ENCODE results near the gene VPS72.
"Not testable (repeated sequence)": the region's sequence is repeated elsewhere in the genome, so short reads cannot be mapped to it uniquely, and the experiment has no call there.

The VPS72 gene, protein sequence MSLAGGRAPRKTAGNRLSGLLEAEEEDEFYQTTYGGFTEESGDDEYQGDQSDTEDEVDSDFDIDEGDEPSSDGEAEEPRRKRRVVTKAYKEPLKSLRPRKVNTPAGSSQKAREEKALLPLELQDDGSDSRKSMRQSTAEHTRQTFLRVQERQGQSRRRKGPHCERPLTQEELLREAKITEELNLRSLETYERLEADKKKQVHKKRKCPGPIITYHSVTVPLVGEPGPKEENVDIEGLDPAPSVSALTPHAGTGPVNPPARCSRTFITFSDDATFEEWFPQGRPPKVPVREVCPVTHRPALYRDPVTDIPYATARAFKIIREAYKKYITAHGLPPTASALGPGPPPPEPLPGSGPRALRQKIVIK

DNA sequence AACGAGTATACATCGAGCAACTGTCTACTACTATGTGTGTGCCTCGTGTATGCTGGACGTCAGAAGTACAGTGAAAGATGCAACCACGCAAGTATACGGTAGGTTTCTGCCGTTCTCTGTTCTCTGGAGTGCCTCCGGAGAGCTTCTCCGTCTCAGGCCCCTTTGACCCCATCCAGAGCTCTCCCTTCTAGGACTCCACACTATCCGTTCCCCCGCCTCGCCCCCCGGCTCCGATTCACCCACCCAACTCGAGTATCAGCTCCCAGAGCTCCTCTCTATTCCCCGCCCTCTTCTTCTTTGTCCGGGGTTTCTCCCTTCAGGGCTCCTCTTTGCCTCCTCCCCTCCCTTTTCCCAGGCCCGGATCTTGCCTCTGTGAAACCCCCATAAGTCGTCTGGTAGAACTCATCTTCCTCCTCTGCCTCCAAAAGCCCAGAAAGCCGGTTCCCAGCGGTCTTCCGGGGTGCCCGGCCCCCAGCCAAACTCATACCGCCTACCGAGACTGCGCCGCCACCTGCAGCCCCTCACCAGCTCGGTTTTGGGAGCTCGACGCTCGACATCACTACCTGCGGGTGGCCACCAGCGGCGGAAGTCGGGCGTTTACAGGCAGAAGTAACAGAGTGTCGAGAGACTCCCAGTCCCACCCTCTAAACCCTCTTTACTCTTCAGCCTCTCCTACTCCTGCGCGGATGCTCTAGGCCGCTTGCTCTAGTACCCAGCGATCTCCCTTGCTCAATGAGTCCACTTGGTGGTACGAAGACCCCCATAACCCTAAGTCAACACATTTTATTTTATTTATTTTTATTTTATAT lies at the start of gene VPS72:
VPS72 (minus strand) TSS at position 561 of the 809 bp plus-strand sequence; CDS start at position 485, 76 bp downstream.
- DNase-seq (ENCODE audit: low read depth) = peak; percentile 76

DNA sequence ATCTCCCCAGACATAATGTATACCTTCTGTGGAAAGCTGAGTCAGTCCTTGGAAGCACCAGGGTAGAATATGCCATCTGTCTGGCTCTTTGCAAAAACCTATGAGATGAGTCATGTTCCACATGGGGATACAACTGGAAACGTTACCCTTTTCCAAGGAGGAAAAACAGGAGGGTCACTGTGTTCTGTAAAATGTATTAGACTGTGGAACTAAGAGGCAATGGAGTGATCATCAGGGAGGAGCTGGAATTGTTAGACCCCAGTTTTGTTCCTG lies 48.4 kb upstream of the VPS72 start:
- DNase-seq (ENCODE audit: low read depth) = no peak

DNA sequence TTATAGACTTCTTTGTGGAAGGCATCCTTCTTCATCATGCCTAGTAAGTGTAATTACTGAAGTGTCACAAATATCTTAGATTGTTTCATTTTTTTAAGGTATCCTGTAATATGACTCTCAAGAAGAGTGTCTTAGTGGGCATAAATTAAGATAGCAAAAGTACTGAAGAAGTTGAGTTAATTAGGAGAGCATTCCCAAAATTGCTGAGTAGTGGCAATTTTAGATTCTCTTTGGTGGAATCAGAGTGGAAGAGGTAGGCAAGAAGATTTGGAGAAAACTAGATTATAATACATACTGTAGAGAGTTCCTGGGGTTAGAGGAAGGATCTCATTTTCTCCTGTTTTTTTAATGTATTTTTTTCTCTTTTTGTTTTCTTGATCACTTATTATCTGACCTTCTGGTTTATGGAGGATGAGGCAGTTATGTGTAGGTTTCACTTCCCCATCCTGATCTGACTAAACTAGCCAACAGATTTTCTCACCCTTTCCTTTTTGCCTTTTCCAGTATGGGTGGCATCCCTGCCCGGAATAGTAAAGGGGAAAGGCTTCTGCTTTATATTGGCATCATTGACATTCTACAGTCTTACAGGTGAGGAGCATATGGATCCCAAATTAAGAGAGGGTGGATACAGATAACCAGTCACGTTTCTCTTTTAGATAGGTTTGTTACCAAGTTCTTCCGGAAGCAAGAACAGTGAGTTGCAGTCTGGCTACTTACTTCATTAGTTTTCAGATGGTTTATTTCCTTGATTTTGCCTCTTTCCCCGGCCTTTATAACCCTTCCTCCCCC lies 47.9 kb upstream of the VPS72 start:
- DNase-seq (ENCODE audit: low read depth) = no peak

DNA sequence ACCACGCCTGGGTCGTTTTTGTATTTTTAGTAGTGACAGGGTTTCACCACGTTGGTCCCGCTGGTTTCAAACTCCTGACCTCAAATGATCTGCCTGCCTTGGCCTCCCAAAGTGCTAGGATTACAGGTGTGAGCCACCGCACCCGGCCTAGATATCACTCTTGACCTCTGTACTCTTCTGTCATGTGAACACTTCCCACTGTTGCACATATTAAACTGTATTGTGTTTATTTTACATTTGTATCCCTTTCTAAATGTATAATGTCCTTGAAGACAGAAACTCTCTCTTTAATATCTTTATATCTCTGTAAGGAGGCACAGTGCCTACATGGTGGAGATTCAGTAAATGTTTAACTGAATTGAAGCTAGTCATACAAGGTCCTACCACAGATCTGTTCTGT lies 45.2 kb upstream of the VPS72 start:
- DNase-seq (ENCODE audit: low read depth) = no peak

DNA sequence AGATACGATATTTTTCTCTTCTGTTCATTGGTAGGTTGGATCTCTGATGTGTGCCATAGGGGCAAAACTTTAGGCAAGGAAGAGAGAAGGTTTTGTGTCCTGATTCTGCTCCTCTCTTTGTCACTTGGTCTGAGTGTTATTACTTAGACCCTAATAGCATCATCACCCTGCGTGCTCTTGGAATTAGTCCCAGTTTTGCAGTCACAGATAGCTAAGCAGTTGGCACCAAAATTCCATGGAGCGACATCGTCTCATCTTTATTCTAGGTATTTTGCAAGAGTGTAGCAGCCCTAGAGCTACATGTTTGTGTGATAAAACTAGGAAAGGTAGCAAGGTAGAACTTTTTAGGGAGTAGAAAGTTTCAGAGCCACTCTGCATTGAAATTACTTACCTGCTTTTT lies 32.1 kb upstream of the VPS72 start:
- no peak for DNase-seq (ENCODE audit: low read depth)

DNA sequence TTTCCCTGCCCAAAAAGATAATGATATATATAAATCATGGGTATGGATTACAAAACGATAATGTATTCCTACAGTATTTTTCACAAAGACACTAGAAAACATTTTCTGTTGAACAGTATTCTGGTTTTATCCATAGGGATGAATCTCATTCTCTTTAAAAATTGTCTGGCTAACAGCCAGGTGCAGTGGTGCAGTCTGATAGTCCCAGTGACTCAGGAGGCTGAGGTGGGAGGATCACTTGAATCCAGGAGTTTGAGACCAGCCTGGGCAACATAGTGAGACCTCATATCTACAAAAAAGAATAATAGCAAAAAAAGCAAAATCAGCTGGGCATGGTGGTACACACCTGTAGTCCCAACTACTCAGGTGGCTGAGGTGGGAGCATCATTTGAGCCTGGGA lies 31.6 kb upstream of the VPS72 start:
- DNase-seq (ENCODE audit: low read depth) = no peak

DNA sequence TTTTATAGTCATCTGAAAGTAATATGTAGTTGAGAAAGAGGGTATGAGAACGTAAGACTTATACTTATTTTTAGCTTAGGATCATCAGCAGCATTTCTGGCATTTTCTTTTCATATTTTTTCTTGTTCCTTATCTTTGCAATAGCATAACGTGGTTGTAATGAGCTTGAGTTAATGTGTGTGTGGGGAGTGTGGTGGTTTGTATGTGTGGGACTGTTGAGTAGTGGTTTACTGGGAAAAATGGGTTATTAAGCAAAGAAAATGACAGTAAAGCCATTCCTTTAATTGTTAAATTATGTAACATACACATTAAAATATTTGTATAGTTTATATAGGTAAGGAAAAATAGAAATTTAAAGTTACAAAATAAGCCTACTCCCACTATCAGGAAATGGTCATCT lies 23.6 kb upstream of the VPS72 start:
- DNase-seq (ENCODE audit: low read depth) = no peak

DNA sequence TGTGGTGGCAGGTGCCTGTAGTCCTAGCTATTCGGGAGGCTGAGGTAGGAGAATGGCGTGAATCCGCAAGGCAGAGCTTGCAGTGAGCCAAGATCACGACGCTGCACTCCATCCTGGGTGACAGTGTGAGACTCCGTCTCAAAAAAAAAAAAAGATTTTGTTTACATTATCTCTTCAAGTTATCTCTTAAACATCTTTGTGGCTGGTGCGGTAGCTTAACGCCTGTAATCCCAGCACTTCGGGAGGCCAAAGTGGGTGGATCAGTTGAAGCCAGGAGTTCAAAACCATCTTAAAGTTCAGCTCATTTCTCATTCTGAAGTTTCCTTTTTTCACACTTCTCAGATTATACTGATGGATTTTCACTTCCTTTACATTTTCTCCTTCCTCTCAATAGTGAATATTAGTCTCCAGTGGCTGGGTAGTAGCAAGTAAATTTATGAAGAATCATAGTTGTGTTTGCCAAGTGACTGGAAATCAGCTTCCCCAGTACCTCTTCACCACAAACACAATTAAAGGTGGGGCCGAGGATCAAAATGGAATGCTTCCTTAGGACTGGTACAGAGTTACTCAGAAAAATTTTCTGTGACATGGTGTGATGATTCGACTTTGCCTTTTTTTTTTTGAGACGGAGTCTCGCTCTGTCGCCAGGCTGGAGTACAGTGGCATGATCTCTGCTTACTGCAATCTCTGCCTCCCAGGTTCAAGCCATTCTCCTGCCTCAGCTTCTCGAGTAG lies 22.1 kb upstream of the VPS72 start:
- no peak for DNase-seq (ENCODE audit: low read depth)

DNA sequence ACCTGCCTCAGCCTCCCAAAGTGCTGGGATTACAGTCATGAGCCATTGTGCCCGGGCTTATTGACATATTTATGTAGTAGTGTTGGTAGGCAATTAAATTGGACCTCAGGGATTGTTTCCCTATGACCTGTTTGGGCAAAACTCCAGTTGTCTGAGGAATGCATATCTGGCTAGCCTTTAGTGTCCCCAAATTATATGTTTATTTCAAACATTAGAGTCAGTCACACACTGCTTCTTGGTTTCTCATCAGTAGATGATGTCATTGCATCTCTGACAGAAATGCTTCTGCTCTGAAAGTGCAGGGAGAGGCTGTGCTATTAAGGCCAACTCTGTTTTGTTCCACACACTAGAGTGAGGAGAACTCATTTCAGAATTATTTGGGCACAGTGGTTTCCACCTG lies 20.8 kb upstream of the VPS72 start:
- no peak for DNase-seq (ENCODE audit: low read depth)

DNA sequence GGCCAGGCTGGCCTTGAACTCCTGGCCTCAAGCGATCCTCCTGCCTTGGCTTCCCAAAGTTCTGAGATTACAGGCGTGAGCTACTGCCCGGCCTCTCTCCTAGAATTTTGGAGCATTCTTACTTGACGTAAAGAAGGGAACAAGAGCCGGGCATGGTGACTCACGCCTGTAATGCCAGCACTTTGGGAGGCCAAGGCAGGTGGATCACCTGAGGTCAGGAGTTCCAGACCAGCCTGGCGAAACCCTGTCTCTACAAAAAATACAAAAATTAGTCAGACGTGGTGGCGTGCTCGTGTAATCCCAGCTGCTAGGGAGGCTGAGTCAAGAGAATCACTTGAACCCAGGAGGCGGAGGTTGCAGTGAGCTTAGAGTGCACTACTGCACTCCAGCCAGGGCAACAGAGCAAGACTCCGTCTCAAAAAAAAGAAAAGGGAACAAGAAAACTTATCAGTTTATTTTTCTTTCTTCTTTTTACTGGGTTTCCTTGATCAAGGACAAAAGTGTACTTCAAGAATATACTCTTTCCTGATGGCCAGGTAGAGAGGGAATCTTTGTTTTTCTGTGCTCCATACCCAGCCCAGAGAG lies 15.5 kb upstream of the VPS72 start:
- DNase-seq (ENCODE audit: low read depth) = not testable (repeated sequence)

DNA sequence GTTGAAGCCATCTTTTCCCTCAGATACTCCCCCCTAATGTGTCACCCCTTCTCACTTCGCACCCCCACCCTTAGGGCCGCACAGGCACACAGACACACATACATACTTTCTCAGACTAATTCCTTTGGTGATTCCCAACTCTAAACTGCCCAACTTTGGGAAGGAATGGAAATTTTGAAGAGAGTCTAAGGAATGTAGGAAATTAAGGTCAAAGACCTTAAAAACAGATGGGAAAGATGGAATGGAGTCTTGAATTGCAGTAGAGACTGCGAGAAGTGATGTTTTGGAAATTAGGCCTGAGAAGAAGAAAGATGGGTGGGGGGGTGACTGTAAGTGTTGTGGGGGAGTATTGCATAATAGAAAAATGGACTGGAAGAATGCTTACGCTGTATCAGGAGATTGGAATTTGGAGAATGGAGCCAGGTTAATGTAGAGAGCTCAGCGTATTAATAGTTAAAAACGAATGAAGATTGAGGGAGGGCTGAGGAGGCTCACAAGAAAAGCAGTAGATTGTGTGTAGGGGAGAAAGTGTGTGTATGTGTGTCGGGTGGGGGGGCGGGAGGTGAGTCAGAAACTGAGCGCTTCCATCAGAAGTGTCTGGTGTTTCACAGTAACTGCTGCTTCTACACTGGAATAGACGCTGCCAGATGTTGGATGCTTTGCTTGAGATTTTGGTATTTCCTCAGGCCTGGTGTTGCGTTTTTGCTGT lies 10.0 kb upstream of the VPS72 start:
- DNase-seq (ENCODE audit: low read depth) = no peak

DNA sequence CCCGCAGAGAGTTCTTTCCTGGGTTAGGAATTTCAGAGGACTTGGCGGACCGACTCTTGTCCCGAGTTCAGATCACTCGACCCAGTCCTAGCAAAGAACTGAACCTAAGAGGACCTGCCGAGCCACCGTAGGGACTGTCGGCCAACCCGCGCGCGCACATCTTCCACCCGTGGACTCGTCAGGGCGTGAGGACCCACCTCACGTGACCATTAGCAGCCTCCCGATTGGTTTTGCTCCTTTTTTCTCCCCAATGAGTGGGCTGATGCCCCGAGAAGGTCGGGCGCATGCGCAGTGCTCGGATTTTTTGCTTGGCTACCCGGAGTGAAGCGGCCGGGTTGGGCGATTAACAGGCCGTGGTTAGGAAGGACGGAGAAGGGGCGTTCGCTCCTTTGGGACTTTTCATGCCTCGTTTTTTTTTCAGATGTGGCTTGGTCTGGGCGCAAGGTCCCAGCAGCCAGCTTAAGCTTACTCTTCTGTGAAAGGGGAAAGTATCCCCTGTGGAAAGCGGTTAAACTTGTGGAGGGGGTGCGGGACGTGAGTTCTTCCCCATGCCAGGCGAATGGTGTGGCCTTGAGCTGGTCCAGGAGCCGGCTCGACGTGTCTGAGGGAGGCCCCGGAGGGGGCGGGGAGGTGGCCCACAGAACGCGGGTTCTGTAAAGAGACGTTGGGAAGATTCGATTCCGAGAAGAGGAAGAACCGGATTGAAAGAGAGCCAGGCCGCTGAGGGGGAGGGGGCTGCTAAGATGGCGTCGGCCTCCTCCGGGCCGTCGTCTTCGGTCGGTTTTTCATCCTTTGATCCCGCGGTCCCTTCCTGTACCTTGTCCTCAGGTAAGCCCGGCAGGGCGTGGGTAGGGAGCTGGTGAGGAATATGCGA lies 8.5 kb upstream of the VPS72 start, which contains the start of gene PIP5K1A:
PIP5K1A (plus strand) TSS at position 299 of the 874 bp plus-strand sequence; CDS start at position 744, 445 bp downstream.
- DNase-seq (ENCODE audit: low read depth) = peak; percentile 100

DNA sequence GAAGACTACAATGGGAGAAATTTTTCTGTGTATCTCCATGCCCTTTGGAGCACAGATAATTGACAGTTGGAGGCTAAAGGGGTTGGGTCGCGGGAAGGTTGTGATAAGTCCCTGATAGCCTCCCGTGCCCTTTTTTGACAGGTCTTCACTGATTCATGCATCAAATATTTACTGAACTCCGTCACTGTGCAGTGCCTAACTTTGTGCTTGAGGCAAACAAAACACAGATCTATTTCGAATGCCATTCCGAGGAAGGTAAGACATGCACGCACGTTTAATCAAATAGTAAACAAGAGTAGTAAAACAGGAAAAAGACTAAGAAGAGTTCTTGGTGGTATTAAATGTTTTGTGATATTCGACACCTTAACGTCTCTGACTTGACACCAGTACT lies 7.9 kb upstream of the VPS72 start:
- no peak for DNase-seq (ENCODE audit: low read depth)

DNA sequence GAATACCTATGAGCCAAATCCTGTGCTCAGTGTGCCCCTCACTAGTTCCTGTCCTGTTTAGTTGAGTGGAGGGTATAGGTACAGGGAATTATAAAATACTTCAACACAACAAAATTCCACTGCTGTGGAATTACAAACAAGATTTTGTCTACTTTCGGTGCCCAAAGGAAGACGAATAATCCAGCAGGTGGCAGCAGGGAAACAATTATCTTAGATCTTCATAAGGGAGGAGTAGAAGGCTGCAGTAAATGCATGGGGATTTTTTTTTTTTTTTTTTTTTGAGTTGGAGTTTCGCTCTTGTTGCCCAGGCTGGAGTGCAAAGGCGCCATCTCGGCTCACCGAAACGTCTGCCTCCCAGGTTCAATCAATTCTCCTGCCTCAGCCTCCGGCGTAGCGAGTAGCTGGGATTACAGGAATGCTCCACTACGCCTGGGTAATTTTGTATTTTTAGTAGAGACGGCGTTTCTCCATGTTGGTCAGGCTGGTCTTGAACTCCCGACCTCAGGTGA lies 6.3 kb upstream of the VPS72 start:
- DNase-seq (ENCODE audit: low read depth) = peak; percentile 25

DNA sequence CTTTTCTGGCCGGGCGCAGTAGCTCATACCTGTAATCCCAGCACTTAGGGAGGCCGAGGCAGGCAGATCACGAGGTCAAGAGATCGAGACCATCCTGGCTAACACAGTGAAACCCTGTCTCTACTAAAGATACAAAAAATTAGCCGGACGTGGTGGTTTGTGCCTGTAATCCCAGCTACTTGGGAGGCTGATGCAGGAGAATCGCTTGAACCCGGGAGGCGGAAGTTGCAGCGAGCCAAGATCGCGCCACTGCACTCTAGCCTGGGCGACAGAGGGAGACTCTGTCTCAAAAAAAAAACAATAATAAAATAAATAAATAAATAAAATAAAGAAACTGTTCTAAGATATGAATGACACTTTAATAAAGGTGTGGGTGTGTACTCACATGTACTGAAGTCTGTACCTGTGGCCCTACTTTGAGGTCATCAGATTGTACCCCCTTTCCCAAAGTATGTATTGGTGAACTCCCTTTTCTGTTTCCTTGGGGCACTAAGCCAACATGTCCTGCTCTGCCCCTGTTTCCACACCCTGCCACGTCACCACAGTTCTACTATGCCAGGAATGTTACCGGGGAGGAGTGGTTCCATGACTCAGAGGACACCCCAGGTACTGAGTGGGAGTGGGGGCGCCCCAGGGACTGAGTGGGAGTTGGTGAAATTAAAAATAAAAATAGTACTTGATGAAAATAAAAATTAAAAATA lies 5.0 kb upstream of the VPS72 start:
- not testable (repeated sequence) for DNase-seq (ENCODE audit: low read depth)

DNA sequence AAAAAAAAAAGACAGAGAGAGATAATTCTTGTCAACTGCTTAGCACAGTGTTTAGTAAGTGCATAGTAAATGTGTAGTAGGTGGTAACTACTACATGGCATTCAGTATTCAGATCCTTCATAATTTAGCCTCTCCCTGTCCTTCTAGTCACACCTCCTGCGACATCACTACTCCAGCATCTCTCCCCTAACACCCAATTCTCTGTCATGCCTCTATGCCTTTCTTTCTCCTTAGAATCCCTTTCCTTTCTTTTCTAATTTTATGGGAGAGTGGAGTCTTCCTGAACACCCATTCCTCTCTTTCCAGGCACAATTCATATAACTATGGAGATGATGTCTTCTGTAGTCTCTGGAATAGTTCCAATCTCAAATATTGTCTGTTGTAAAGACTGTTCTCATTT lies 3.9 kb upstream of the VPS72 start:
- DNase-seq (ENCODE audit: low read depth) = no peak

DNA sequence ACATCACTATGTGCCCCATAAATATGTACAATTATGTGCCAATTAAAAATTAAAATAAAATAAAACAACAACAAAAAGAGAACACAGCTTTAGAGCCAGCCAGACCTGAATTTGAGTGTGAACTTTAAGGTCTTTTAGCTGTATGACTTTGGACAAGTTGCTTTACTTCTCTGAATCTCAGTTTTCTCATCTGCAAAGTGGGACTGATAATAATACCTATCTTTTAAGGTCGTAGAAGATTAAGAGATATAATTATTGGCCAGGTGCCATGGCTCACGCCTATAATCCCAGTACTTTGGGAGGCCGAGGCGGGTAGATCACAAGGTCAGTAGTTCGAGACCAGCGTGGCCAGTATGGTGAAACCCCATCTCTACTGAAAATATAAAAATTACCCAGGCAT lies 3.3 kb upstream of the VPS72 start:
- DNase-seq (ENCODE audit: low read depth) = no peak

DNA sequence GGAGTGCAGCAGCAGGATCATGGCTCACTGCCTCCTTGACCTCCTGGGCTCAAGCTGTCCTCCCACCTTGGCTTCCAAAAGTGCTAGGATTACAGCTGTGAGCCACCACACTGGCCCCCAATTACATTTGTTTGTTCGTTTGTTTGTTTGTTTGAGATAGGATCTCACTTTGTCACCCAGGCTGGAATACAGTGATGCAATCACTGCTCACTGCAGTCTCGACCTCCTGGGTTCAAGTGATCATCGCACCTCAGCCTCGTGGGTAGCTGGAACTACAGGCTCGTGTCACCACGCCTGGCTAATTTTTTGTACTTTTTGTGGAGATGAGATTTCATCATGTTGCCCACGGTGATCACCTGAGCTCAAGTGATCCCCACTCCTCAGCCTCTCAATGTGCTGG lies 2.0 kb upstream of the VPS72 start:
- DNase-seq (ENCODE audit: low read depth) = no peak

DNA sequence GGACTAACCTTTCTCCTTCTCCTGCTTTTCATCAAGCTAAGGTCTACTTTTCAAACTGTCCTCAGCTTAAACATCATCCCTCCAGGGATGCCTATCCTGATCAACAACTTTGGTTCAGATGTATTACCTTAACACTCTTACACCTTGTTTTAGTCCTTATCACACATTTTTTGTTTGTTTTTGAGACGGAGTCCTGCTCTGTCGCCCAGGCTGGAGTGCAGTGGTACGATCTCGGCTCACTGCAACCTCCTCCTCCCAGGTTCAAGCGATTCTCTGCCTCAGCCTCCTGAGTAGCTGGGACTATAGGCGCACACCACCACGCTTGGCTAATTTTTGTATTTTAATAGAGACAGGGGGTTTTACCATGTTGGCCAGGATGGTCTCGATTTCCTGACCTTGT lies 1.3 kb downstream of the VPS72 start:
- DNase-seq (ENCODE audit: low read depth) = not testable (repeated sequence)
